H9 (cell line): ENCODE measurements around the gene GIT2. TPM values are rescaled to one million over a fixed set of nuclear protein-coding genes. Genes with fewer than 3 reads are reported as not detected.

Experiments used
- DNase-seq: peaks from one replicate; pipeline ENCODE4 v3.0.0-alpha.2; 2017
- H2AFZ ChIP-seq: one replicate; pipeline ENCODE4 v1.6.1; 2013; ENCODE audit warnings: mild to moderate bottlenecking, low read length, control low read depth, moderate library complexity
- H2AK5ac ChIP-seq: 2 replicates; pipeline ENCODE4 v1.6.1; 2013; ENCODE audit warnings: low read length, control low read depth, mixed read lengths; ENCODE audit not compliant: insufficient read length
- H2BK120ac ChIP-seq: one replicate; pipeline ENCODE4 v1.6.1; 2013; ENCODE audit warnings: low read depth, mild to moderate bottlenecking, low read length, control low read depth, inconsistent platforms; ENCODE audit not compliant: poor library complexity, severe bottlenecking
- H2BK12ac ChIP-seq: 2 replicates; pipeline ENCODE4 v1.6.1; 2013; ENCODE audit warnings: low read length, control low read depth, mixed read lengths, low read depth; ENCODE audit not compliant: insufficient read length
- H2BK15ac ChIP-seq: 2 replicates; pipeline ENCODE4 v1.6.1; 2013; ENCODE audit warnings: low read depth, low read length, control low read depth
- H2BK20ac ChIP-seq: one replicate; pipeline ENCODE4 v1.6.1; 2013; ENCODE audit warnings: low read depth, mild to moderate bottlenecking, low read length, control low read depth, inconsistent platforms; ENCODE audit not compliant: poor library complexity, severe bottlenecking
- H2BK5ac ChIP-seq: 2 replicates; pipeline ENCODE4 v1.6.1; 2013; ENCODE audit warnings: low read length, control low read depth, mixed read lengths; ENCODE audit not compliant: insufficient read length
- H3K14ac ChIP-seq: 2 replicates; pipeline ENCODE4 v1.6.1; 2013; ENCODE audit warnings: low read length, control low read depth; ENCODE audit not compliant: insufficient read depth
- H3K18ac ChIP-seq: 2 replicates; pipeline ENCODE4 v1.6.1; 2013; ENCODE audit warnings: low read depth, mild to moderate bottlenecking, mixed read lengths, low read length, control low read depth; ENCODE audit not compliant: insufficient read length
- H3K23ac ChIP-seq: 2 replicates; pipeline ENCODE4 v1.6.1; 2013; ENCODE audit warnings: low read length, control low read depth, mixed read lengths, low read depth; ENCODE audit not compliant: insufficient read length
- H3K23me2 ChIP-seq: 2 replicates; pipeline ENCODE4 v1.6.1; 2013; ENCODE audit warnings: low read depth, mild to moderate bottlenecking, mixed read lengths, low read length, control low read depth; ENCODE audit not compliant: insufficient read length, poor library complexity, severe bottlenecking
- H3K27ac ChIP-seq: 2 replicates; pipeline ENCODE4 v1.5.1; 2013; ENCODE audit warnings: low read length, control low read depth, mixed read lengths, low read depth; ENCODE audit not compliant: insufficient read length
- H3K27me3 ChIP-seq: 2 replicates; pipeline ENCODE4 v1.6.1; 2013; ENCODE audit warnings: low read length, control low read depth, inconsistent platforms; ENCODE audit not compliant: insufficient read depth
- H3K4ac ChIP-seq: 2 replicates; pipeline ENCODE4 v1.6.1; 2013; ENCODE audit warnings: low read depth, mild to moderate bottlenecking, control low read depth, inconsistent platforms, low read length, moderate library complexity
- H3K4me1 ChIP-seq: 2 replicates; pipeline ENCODE4 v1.6.1; 2013; ENCODE audit warnings: low read length, control low read depth, inconsistent platforms; ENCODE audit not compliant: insufficient read depth
- H3K4me2 ChIP-seq: 2 replicates; pipeline ENCODE4 v1.6.1; 2013; ENCODE audit warnings: low read length, control low read depth, mixed read lengths; ENCODE audit not compliant: insufficient read length, insufficient read depth
- H3K56ac ChIP-seq: 2 replicates; pipeline ENCODE4 v1.6.1; 2013; ENCODE audit warnings: low read depth, mild to moderate bottlenecking, mixed read lengths, low read length, control low read depth; ENCODE audit not compliant: insufficient read length
- H3K79me1 ChIP-seq: 2 replicates; pipeline ENCODE4 v1.6.1; 2013; ENCODE audit warnings: low read depth, mild to moderate bottlenecking, moderate library complexity, low read length, control low read depth, inconsistent platforms; ENCODE audit not compliant: insufficient read depth, poor library complexity, severe bottlenecking
- H3K79me2 ChIP-seq: 2 replicates; pipeline ENCODE4 v1.6.1; 2013; ENCODE audit warnings: low read length, control low read depth, inconsistent platforms; ENCODE audit not compliant: insufficient read depth
- H3K9ac ChIP-seq: 2 replicates; pipeline ENCODE4 v1.6.1; 2013; ENCODE audit warnings: low read length, control low read depth, mixed read lengths; ENCODE audit not compliant: insufficient read length; ENCODE audit errors: extremely low read depth
- H3K9me3 ChIP-seq: one replicate; pipeline ENCODE4 v1.6.1; 2013; ENCODE audit warnings: low read depth, low read length, inconsistent platforms; ENCODE audit not compliant: control insufficient read depth
- H3T11ph ChIP-seq: one replicate; pipeline ENCODE4 v1.6.1; 2013; ENCODE audit warnings: mild to moderate bottlenecking, low read length, control low read depth, inconsistent platforms
- H4K20me1 ChIP-seq: one replicate; pipeline ENCODE4 v1.6.1; 2013; ENCODE audit not compliant: control insufficient read depth, insufficient read length, insufficient read depth
- H4K5ac ChIP-seq: 2 replicates; pipeline ENCODE4 v1.6.1; 2013; ENCODE audit warnings: low read depth, mild to moderate bottlenecking, mixed read lengths, low read length, control low read depth; ENCODE audit not compliant: insufficient read length
- H4K8ac ChIP-seq: replicated peaks from 2 replicates; pipeline ENCODE4 v1.6.1; 2013; ENCODE audit warnings: low read length, control low read depth, mixed read lengths, low read depth; ENCODE audit not compliant: insufficient read length
- H4K91ac ChIP-seq: 2 replicates; pipeline ENCODE4 v1.6.1; 2013; ENCODE audit warnings: low read depth, mild to moderate bottlenecking, moderate library complexity, mixed read lengths, low read length, control low read depth; ENCODE audit not compliant: insufficient read length
- H3K27ac Mint-ChIP-seq, 3 experiments: 2 replicates in 2 of 3; 3 replicates in 1 of 3; pipeline ENCODE4 v1.8.0; 2020 to 2021; ENCODE audit warnings: mixed read lengths in 3 of 3, mild to moderate bottlenecking in 1 of 3, moderate library complexity in 1 of 3
- H3K27me3 Mint-ChIP-seq: 2 replicates; pipeline ENCODE4 v1.8.0; 2021; ENCODE audit warnings: low read depth, mild to moderate bottlenecking, moderate library complexity, mixed read lengths
- H3K36me3 Mint-ChIP-seq, 3 experiments: 2 replicates in 2 of 3; 3 replicates in 1 of 3; pipeline ENCODE4 v1.8.0; 2020 to 2021; ENCODE audit warnings: low read depth in 3 of 3, mixed read lengths in 3 of 3; ENCODE audit not compliant: insufficient read depth in 1 of 3
- H3K4me1 Mint-ChIP-seq, 2 experiments: 2 replicates each; pipeline ENCODE4 v1.8.0; 2020; ENCODE audit warnings: mixed read lengths in 2 of 2
- H3K4me3 Mint-ChIP-seq, 2 experiments: 2 replicates in 1 of 2; 3 replicates in 1 of 2; pipeline ENCODE4 v1.8.0; 2020 to 2021; ENCODE audit warnings: mild to moderate bottlenecking in 2 of 2, mixed read lengths in 2 of 2, moderate library complexity in 1 of 2
- H3K9me3 Mint-ChIP-seq, 2 experiments: 2 replicates in 1 of 2; 3 replicates in 1 of 2; pipeline ENCODE4 v1.8.0; 2020; ENCODE audit warnings: mild to moderate bottlenecking in 2 of 2, mixed read lengths in 2 of 2, moderate library complexity in 1 of 2
- CTCF ChIP-seq: fragments of 200-600 bp; sonication (generic); conservative IDR thresholded peaks from 3 replicates; pipeline ENCODE4 v1.8.0; 2021; ENCODE audit warnings: antibody characterized with exemption, mild to moderate bottlenecking
- WGBS: extraction: QIAGEN DNeasy Blood & Tissue Kit; methylation state at CpG from one replicate; pipeline ENCODE4 v1.1.7; 2013; ENCODE audit warnings: missing lambda C conversion rate, low lambda C conversion rate, mixed read lengths; ENCODE audit not compliant: insufficient read length; ENCODE audit errors: extremely low coverage; 5-methylcytosine and 5-hydroxymethylcytosine counted together
- total RNA-seq: library from RNA; stranded (reverse); gene quantifications from 2 replicates; pipeline ENCODE4 v1.2.1, GENCODE V29; 2021

The GIT2 gene
- total RNA-seq, 1 experiment from 2014 or later = 27.0 TPM

GRCh38 chr12:109968032-109968420 is 28.1 kb downstream of the GIT2 start:
- Mint-ChIP-seq H3K4me3 (no peak overlapping the region), H3K27ac (no peak overlapping the region), H3K9me3 (no peaks in the 10 kb centered on the region), H3K36me3 (peaks cover 2 to 31% (median 4%) of the 10 kb centered on the region in 3 experiments; a peak in 4 of 7 replicates), H3K27me3 (no peaks in the 10 kb centered on the region), H3K4me1 (peaks cover 2 to 3% of the 10 kb centered on the region in 2 experiments; a peak in 3 of 4 replicates)
- WGBS = no CpG with 5 or more reads among the region's 2 CpGs
- H2AK5ac ChIP-seq = no peak overlapping the region
- H3K79me2 ChIP-seq = no peaks in the 10 kb centered on the region
- H3K9ac ChIP-seq = no peak overlapping the region
- H3K18ac ChIP-seq = no peak overlapping the region
- H2BK5ac ChIP-seq = no peak overlapping the region
- no peak overlapping the region for H2BK12ac ChIP-seq
- no peak overlapping the region for H3K23ac ChIP-seq
- H3K4ac ChIP-seq = no peak overlapping the region
- no peaks in the 10 kb centered on the region for H3K4me1 ChIP-seq
- H3K27me3 ChIP-seq = no peaks in the 10 kb centered on the region
- H4K20me1 ChIP-seq = no peaks in the 10 kb centered on the region
- TF ChIP-seq CTCF = no peak
- no peak overlapping the region for H2AFZ ChIP-seq
- no peak overlapping the region for H3K14ac ChIP-seq
- no peak overlapping the region for H4K5ac ChIP-seq
- no peaks in the 10 kb centered on the region for H3K79me1 ChIP-seq
- H4K91ac ChIP-seq = no peak overlapping the region
- H3K27ac ChIP-seq = no peak overlapping the region
- DNase-seq = no peak
- no peak overlapping the region for H2BK15ac ChIP-seq
- no peak overlapping the region for H3T11ph ChIP-seq
- H4K8ac ChIP-seq = no peak overlapping the region
- no peak overlapping the region for H2BK120ac ChIP-seq
- H3K9me3 ChIP-seq = no peaks in the 10 kb centered on the region
- H3K23me2 ChIP-seq = no peaks in the 10 kb centered on the region
- H3K56ac ChIP-seq = no peak overlapping the region
- no peak overlapping the region for H2BK20ac ChIP-seq
- H3K4me2 ChIP-seq = no peak overlapping the region
